H9 (cell line): ENCODE data around the gene PCGF5. TPM values are rescaled to one million over a fixed set of nuclear protein-coding genes. Genes with fewer than 3 reads are reported as not detected.

Experiments used
- DNase-seq: peaks from one replicate; pipeline ENCODE4 v3.0.0-alpha.2; 2017
- H2AFZ ChIP-seq: one replicate; pipeline ENCODE4 v1.6.1; 2013; ENCODE audit warnings: mild to moderate bottlenecking, low read length, control low read depth, moderate library complexity
- H2AK5ac ChIP-seq: 2 replicates; pipeline ENCODE4 v1.6.1; 2013; ENCODE audit warnings: low read length, control low read depth, mixed read lengths; ENCODE audit not compliant: insufficient read length
- H2BK120ac ChIP-seq: one replicate; pipeline ENCODE4 v1.6.1; 2013; ENCODE audit warnings: low read depth, mild to moderate bottlenecking, low read length, control low read depth, inconsistent platforms; ENCODE audit not compliant: poor library complexity, severe bottlenecking
- H2BK12ac ChIP-seq: 2 replicates; pipeline ENCODE4 v1.6.1; 2013; ENCODE audit warnings: low read length, control low read depth, mixed read lengths, low read depth; ENCODE audit not compliant: insufficient read length
- H2BK15ac ChIP-seq: 2 replicates; pipeline ENCODE4 v1.6.1; 2013; ENCODE audit warnings: low read depth, low read length, control low read depth
- H2BK20ac ChIP-seq: one replicate; pipeline ENCODE4 v1.6.1; 2013; ENCODE audit warnings: low read depth, mild to moderate bottlenecking, low read length, control low read depth, inconsistent platforms; ENCODE audit not compliant: poor library complexity, severe bottlenecking
- H2BK5ac ChIP-seq: 2 replicates; pipeline ENCODE4 v1.6.1; 2013; ENCODE audit warnings: low read length, control low read depth, mixed read lengths; ENCODE audit not compliant: insufficient read length
- H3K14ac ChIP-seq: 2 replicates; pipeline ENCODE4 v1.6.1; 2013; ENCODE audit warnings: low read length, control low read depth; ENCODE audit not compliant: insufficient read depth
- H3K18ac ChIP-seq: 2 replicates; pipeline ENCODE4 v1.6.1; 2013; ENCODE audit warnings: low read depth, mild to moderate bottlenecking, mixed read lengths, low read length, control low read depth; ENCODE audit not compliant: insufficient read length
- H3K23ac ChIP-seq: 2 replicates; pipeline ENCODE4 v1.6.1; 2013; ENCODE audit warnings: low read length, control low read depth, mixed read lengths, low read depth; ENCODE audit not compliant: insufficient read length
- H3K23me2 ChIP-seq: 2 replicates; pipeline ENCODE4 v1.6.1; 2013; ENCODE audit warnings: low read depth, mild to moderate bottlenecking, mixed read lengths, low read length, control low read depth; ENCODE audit not compliant: insufficient read length, poor library complexity, severe bottlenecking
- H3K27ac ChIP-seq: 2 replicates; pipeline ENCODE4 v1.5.1; 2013; ENCODE audit warnings: low read length, control low read depth, mixed read lengths, low read depth; ENCODE audit not compliant: insufficient read length
- H3K27me3 ChIP-seq: 2 replicates; pipeline ENCODE4 v1.6.1; 2013; ENCODE audit warnings: low read length, control low read depth, inconsistent platforms; ENCODE audit not compliant: insufficient read depth
- H3K4ac ChIP-seq: 2 replicates; pipeline ENCODE4 v1.6.1; 2013; ENCODE audit warnings: low read depth, mild to moderate bottlenecking, control low read depth, inconsistent platforms, low read length, moderate library complexity
- H3K4me1 ChIP-seq: 2 replicates; pipeline ENCODE4 v1.6.1; 2013; ENCODE audit warnings: low read length, control low read depth, inconsistent platforms; ENCODE audit not compliant: insufficient read depth
- H3K4me2 ChIP-seq: 2 replicates; pipeline ENCODE4 v1.6.1; 2013; ENCODE audit warnings: low read length, control low read depth, mixed read lengths; ENCODE audit not compliant: insufficient read length, insufficient read depth
- H3K56ac ChIP-seq: 2 replicates; pipeline ENCODE4 v1.6.1; 2013; ENCODE audit warnings: low read depth, mild to moderate bottlenecking, mixed read lengths, low read length, control low read depth; ENCODE audit not compliant: insufficient read length
- H3K79me1 ChIP-seq: 2 replicates; pipeline ENCODE4 v1.6.1; 2013; ENCODE audit warnings: low read depth, mild to moderate bottlenecking, moderate library complexity, low read length, control low read depth, inconsistent platforms; ENCODE audit not compliant: insufficient read depth, poor library complexity, severe bottlenecking
- H3K79me2 ChIP-seq: 2 replicates; pipeline ENCODE4 v1.6.1; 2013; ENCODE audit warnings: low read length, control low read depth, inconsistent platforms; ENCODE audit not compliant: insufficient read depth
- H3K9ac ChIP-seq: 2 replicates; pipeline ENCODE4 v1.6.1; 2013; ENCODE audit warnings: low read length, control low read depth, mixed read lengths; ENCODE audit not compliant: insufficient read length; ENCODE audit errors: extremely low read depth
- H3K9me3 ChIP-seq: one replicate; pipeline ENCODE4 v1.6.1; 2013; ENCODE audit warnings: low read depth, low read length, inconsistent platforms; ENCODE audit not compliant: control insufficient read depth
- H3T11ph ChIP-seq: one replicate; pipeline ENCODE4 v1.6.1; 2013; ENCODE audit warnings: mild to moderate bottlenecking, low read length, control low read depth, inconsistent platforms
- H4K20me1 ChIP-seq: one replicate; pipeline ENCODE4 v1.6.1; 2013; ENCODE audit not compliant: control insufficient read depth, insufficient read length, insufficient read depth
- H4K5ac ChIP-seq: 2 replicates; pipeline ENCODE4 v1.6.1; 2013; ENCODE audit warnings: low read depth, mild to moderate bottlenecking, mixed read lengths, low read length, control low read depth; ENCODE audit not compliant: insufficient read length
- H4K8ac ChIP-seq: replicated peaks from 2 replicates; pipeline ENCODE4 v1.6.1; 2013; ENCODE audit warnings: low read length, control low read depth, mixed read lengths, low read depth; ENCODE audit not compliant: insufficient read length
- H4K91ac ChIP-seq: 2 replicates; pipeline ENCODE4 v1.6.1; 2013; ENCODE audit warnings: low read depth, mild to moderate bottlenecking, moderate library complexity, mixed read lengths, low read length, control low read depth; ENCODE audit not compliant: insufficient read length
- H3K27ac Mint-ChIP-seq, 3 experiments: 2 replicates in 2 of 3; 3 replicates in 1 of 3; pipeline ENCODE4 v1.8.0; 2020 to 2021; ENCODE audit warnings: mixed read lengths in 3 of 3, mild to moderate bottlenecking in 1 of 3, moderate library complexity in 1 of 3
- H3K27me3 Mint-ChIP-seq: 2 replicates; pipeline ENCODE4 v1.8.0; 2021; ENCODE audit warnings: low read depth, mild to moderate bottlenecking, moderate library complexity, mixed read lengths
- H3K36me3 Mint-ChIP-seq, 3 experiments: 2 replicates in 2 of 3; 3 replicates in 1 of 3; pipeline ENCODE4 v1.8.0; 2020 to 2021; ENCODE audit warnings: low read depth in 3 of 3, mixed read lengths in 3 of 3; ENCODE audit not compliant: insufficient read depth in 1 of 3
- H3K4me1 Mint-ChIP-seq, 2 experiments: 2 replicates each; pipeline ENCODE4 v1.8.0; 2020; ENCODE audit warnings: mixed read lengths in 2 of 2
- H3K4me3 Mint-ChIP-seq, 2 experiments: 2 replicates in 1 of 2; 3 replicates in 1 of 2; pipeline ENCODE4 v1.8.0; 2020 to 2021; ENCODE audit warnings: mild to moderate bottlenecking in 2 of 2, mixed read lengths in 2 of 2, moderate library complexity in 1 of 2
- H3K9me3 Mint-ChIP-seq, 2 experiments: 2 replicates in 1 of 2; 3 replicates in 1 of 2; pipeline ENCODE4 v1.8.0; 2020; ENCODE audit warnings: mild to moderate bottlenecking in 2 of 2, mixed read lengths in 2 of 2, moderate library complexity in 1 of 2
- CTCF ChIP-seq: fragments of 200-600 bp; sonication (generic); conservative IDR thresholded peaks from 3 replicates; pipeline ENCODE4 v1.8.0; 2021; ENCODE audit warnings: antibody characterized with exemption, mild to moderate bottlenecking
- WGBS: extraction: QIAGEN DNeasy Blood & Tissue Kit; methylation state at CpG from one replicate; pipeline ENCODE4 v1.1.7; 2013; ENCODE audit warnings: missing lambda C conversion rate, low lambda C conversion rate, mixed read lengths; ENCODE audit not compliant: insufficient read length; ENCODE audit errors: extremely low coverage; 5-methylcytosine and 5-hydroxymethylcytosine counted together
- total RNA-seq: library from RNA; stranded (reverse); gene quantifications from 2 replicates; pipeline ENCODE4 v1.2.1, GENCODE V29; 2021

PCGF5 gene
- total RNA-seq, 1 experiment from 2014 or later: 6.9 TPM

- Histone ChIP-seq H4K5ac (no peak overlapping the region), H3K14ac (no peak overlapping the region), H2BK15ac (no peak overlapping the region), H2BK5ac (no peak overlapping the region), H3K4ac (no peak overlapping the region), H3K27ac (no peak overlapping the region), H3K9ac (no peak overlapping the region), H4K91ac (no peak overlapping the region), H3K4me1 (no peaks in the 10 kb centered on the region; the same call in 1 of the 2 replicates), H2AFZ (no peak overlapping the region), H3K18ac (no peak overlapping the region), H3K79me1 (no peaks in the 10 kb centered on the region), H3K23me2 (no peaks in the 10 kb centered on the region), H3K27me3 (peaks cover 2% of the 10 kb centered on the region; the same call in 1 of the 2 replicates), H3K23ac (no peak overlapping the region), H4K20me1 (no peaks in the 10 kb centered on the region), H2BK120ac (no peak overlapping the region), H3T11ph (no peak overlapping the region), H4K8ac (no peak overlapping the region), H3K4me2 (no peak overlapping the region), H3K56ac (no peak overlapping the region), H3K79me2 (no peaks in the 10 kb centered on the region), H2BK12ac (no peak overlapping the region), H2AK5ac (no peak overlapping the region), H3K9me3 (no peaks in the 10 kb centered on the region), H2BK20ac (no peak overlapping the region)
- no peak for TF ChIP-seq CTCF
- no peak for DNase-seq
- Mint-ChIP-seq H3K4me3 (no peak overlapping the region), H3K27ac (no peak overlapping the region), H3K4me1 (no peaks in the 10 kb centered on the region), H3K36me3 (no peaks in the 10 kb centered on the region), H3K9me3 (no peaks in the 10 kb centered on the region), H3K27me3 (peaks cover 10% of the 10 kb centered on the region)
- no CpG with 5 or more reads among the region's 6 CpGs for WGBS
These were observed 64.1 kb downstream of the PCGF5 start for GRCh38 chr10:91284486-91285090.
